GM06990 (cell line): ENCODE results near the gene COMMD10.
"Not testable (repeated sequence)": the region's sequence is repeated elsewhere in the genome, so short reads cannot be mapped to it uniquely, and the experiment has no call there.

Experiments used
- DNase-seq: peaks from one replicate; pipeline ENCODE4 v3.0.0-alpha.2; 2011; ENCODE audit not compliant: insufficient read length; ENCODE audit errors: extremely low read depth
- H3K27me3 ChIP-seq: replicated peaks from 2 replicates; pipeline ENCODE4 v1.6.0; 2011; ENCODE audit warnings: low read length; ENCODE audit not compliant: control insufficient read depth, insufficient read depth
- H3K36me3 ChIP-seq: 2 replicates; pipeline ENCODE4 v1.5.1; 2011; ENCODE audit warnings: low read length; ENCODE audit not compliant: control insufficient read depth, insufficient read depth
- H3K4me3 ChIP-seq: replicated peaks from 2 replicates; pipeline ENCODE4 v1.5.1; 2011; ENCODE audit warnings: low read depth, mild to moderate bottlenecking, control low read depth, low read length
- CTCF ChIP-seq: IDR thresholded peaks from 2 replicates; pipeline ENCODE4 v1.5.1; 2011; ENCODE audit warnings: low read length, control low read depth, mild to moderate bottlenecking, inconsistent platforms; ENCODE audit not compliant: insufficient read depth, poor library complexity, severe bottlenecking

Gene COMMD10

GRCh38 chr5:116097301-116097700 lies 12.5 kb downstream of the COMMD10 start:
- Histone ChIP-seq H3K27me3 (no peaks in the 10 kb centered on the region), H3K4me3 (no peak overlapping the region), H3K36me3 (peaks cover 3% of the 10 kb centered on the region)
- DNase-seq = no peak
- TF ChIP-seq CTCF = no peak

GRCh38 chr5:116098998-116099397 lies 14.2 kb downstream of the COMMD10 start:
- no peak overlapping the region for H3K4me3 ChIP-seq
- TF ChIP-seq CTCF = no peak
- no peaks in the 10 kb centered on the region for H3K27me3 ChIP-seq
- no peak for DNase-seq
- no peaks in the 10 kb centered on the region; the same call in 1 of the 2 replicates for H3K36me3 ChIP-seq

- not testable (repeated sequence) for H3K36me3 ChIP-seq, H3K4me3 ChIP-seq, DNase-seq, H3K27me3 ChIP-seq
Measured at GRCh38 chr5:116104941-116105340, 20.1 kb downstream of the COMMD10 start.

DNA sequence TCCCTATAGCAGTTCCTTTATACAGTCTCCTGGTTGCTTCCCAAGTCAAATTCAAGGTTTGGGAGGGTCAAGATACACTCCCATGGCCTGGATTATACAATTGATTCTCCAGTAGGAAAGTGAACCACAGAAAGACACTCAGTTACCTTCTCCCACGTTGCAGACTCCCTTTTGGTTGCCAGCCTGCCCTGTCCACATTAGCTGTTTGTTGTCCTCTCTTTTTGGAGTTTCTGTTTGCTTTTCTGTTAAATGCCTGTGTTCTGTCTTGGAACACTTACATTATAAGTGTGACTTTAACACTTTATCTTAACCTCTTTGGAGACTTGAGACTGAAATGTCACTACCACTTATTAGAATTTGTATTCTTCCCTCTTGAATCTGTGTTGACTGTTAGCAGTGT lies 30.3 kb downstream of the COMMD10 start:
- H3K27me3 ChIP-seq = no peaks in the 10 kb centered on the region
- H3K4me3 ChIP-seq = no peak overlapping the region
- no peak for TF ChIP-seq CTCF
- no peaks in the 10 kb centered on the region for H3K36me3 ChIP-seq
- DNase-seq = no peak

GRCh38 chr5:116130471-116130870 lies 45.6 kb downstream of the COMMD10 start:
- Histone ChIP-seq H3K4me3 (no peak overlapping the region), H3K27me3 (no peaks in the 10 kb centered on the region), H3K36me3 (no peaks in the 10 kb centered on the region)
- no peak for DNase-seq
- TF ChIP-seq CTCF = no peak

GRCh38 chr5:116130976-116131375 lies 46.2 kb downstream of the COMMD10 start:
- no peaks in the 10 kb centered on the region for H3K27me3 ChIP-seq

More at GRCh38 chr5:116130976-116131375, 46.2 kb downstream of the COMMD10 start:
- DNase-seq = no peak
- Histone ChIP-seq H3K4me3 (no peak overlapping the region), H3K36me3 (no peaks in the 10 kb centered on the region)
- TF ChIP-seq CTCF = no peak
